MM.1S (cell line): ENCODE data around the gene GJA10.

Source experiments
- EZH2 ChIP-seq: fragments of 300-600 bp; sonication (generic); optimal IDR thresholded peaks from 2 replicates; pipeline ENCODE3; 2017; ENCODE audit warnings: low read depth, mild to moderate bottlenecking, antibody characterized with exemption, low read length, mixed read lengths
- EZH2phosphoT487 ChIP-seq: fragments of 300-600 bp; sonication (generic); IDR thresholded peaks from 2 replicates; pipeline ENCODE4 v1.6.1; 2018; ENCODE audit warnings: antibody characterized with exemption, low read length
- TF ChIP-seq, protein P1 (sequence below): fragments of 300-600 bp; sonication (generic); IDR thresholded peaks from 2 replicates; pipeline ENCODE4 v1.5.1; 2016; ENCODE audit warnings: antibody characterized with exemption, low read length, mixed read lengths

DNA sequence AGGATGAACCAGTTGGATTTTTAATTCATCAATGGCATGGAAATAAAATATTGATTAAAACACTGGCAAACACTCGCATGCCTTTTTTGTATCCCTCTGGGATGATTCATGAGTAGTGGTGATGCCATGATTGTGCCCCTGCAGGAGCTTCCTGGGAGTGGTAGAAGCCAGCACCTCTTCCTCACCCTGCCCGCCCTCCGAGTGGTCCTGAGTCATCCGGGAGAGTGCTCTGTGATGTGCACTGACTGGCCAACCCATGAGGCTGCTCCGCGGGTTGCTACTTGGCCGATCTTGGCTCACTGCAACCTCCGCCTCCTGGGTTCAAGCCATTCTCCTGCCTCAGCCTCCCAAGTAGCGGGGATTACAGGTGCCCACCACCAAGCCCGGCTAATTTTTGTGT is 27.4 kb downstream of the GJA10 start:
- TF ChIP-seq, protein P1, sequence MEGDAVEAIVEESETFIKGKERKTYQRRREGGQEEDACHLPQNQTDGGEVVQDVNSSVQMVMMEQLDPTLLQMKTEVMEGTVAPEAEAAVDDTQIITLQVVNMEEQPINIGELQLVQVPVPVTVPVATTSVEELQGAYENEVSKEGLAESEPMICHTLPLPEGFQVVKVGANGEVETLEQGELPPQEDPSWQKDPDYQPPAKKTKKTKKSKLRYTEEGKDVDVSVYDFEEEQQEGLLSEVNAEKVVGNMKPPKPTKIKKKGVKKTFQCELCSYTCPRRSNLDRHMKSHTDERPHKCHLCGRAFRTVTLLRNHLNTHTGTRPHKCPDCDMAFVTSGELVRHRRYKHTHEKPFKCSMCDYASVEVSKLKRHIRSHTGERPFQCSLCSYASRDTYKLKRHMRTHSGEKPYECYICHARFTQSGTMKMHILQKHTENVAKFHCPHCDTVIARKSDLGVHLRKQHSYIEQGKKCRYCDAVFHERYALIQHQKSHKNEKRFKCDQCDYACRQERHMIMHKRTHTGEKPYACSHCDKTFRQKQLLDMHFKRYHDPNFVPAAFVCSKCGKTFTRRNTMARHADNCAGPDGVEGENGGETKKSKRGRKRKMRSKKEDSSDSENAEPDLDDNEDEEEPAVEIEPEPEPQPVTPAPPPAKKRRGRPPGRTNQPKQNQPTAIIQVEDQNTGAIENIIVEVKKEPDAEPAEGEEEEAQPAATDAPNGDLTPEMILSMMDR: no peak
- TF ChIP-seq EZH2phosphoT487 (no peak), EZH2 (no peak)
